ENCODE data around the gene SYNPO.

Gene SYNPO

DNA sequence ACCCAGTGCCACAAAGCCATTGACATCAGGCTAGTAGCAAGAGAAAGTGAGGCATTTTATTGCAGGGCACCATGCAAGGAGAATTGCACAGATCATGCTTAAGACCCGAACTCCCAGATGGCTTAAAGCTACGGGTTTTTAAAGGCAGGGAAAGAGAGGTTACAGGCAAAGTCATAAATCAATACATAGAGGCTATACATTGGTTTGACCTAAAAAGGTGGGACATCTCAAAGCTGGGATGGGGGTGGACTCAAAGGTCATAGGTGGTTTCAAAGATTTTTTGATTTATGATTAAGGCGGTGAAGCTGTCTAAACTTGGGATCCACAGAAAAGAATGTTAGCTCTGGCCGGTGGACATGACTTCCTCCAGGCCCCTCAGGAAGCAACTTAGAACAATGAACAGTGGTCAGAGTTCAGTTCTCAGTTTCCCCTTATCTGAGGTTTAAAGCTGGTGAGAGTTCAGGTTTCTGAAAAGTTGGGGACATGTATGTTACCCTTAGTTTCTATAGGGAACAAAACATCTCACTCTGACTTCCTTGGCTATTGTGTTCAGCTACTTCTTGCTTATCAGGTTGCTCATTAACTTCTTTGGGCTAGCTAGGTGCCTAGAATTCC is 66.4 kb downstream of the SYNPO start:
- Histone ChIP-seq H3K36me3 (ENCODE audit: insufficient read depth) (no peaks in the 10 kb centered on the region), H3K9ac (no peak overlapping the region), H3K27me3 (ENCODE audit: insufficient read depth, low read depth) (no peaks in the 10 kb centered on the region), H4K20me1 (ENCODE audit: insufficient read depth) (no peaks in the 10 kb centered on the region), H3K4me3 (IDR thresholded peaks at IDR 0.05; ENCODE audit: insufficient read depth, low read depth, low read length) (no peak overlapping the region), H3K4me1 (ENCODE audit: low read depth, poor library complexity, severe bottlenecking) (peaks cover 4% of the 10 kb centered on the region), H3K4me2 (no peak overlapping the region), H3K79me2 (ENCODE audit: insufficient read depth, low read depth) (no peaks in the 10 kb centered on the region), H3K27ac (no peak overlapping the region), H2AFZ (ENCODE audit: low read depth) (no peak overlapping the region)
- no peak for TF ChIP-seq CTCF (conservative IDR thresholded peaks at IDR 0.05; ENCODE audit: low read depth, low read length)

Measured in KMS-11 (cell line).